Right lung (tissue), 5 donors: ENCODE measurements around the gene SPRN. TPM values are rescaled to one million over a fixed set of nuclear protein-coding genes. Genes with fewer than 3 reads are reported as not detected.
"Not testable (repeated sequence)": the region's sequence is repeated elsewhere in the genome, so short reads cannot be mapped to it uniquely, and the experiment has no call there.

Experiments used
- DNase-seq, 2 donors: peaks; one replicate each; pipeline ENCODE4 v3.0.0-alpha.2; 2013
- polyA plus RNA-seq, 5 donors: library from polyadenylated mRNA; unstranded; fragments of 120-200 nt; gene quantifications; one replicate each; pipeline versions ENCODE4 v1.2.1 to v1.2.3, GENCODE V29; 2013; ENCODE audit warnings: inconsistent platforms in 1 of 5, low replicate concordance in 1 of 5; ENCODE audit not compliant: insufficient read length in 5 of 5, insufficient read depth in 1 of 5

The SPRN gene
- polyA plus RNA-seq, 5 donors, result 2.6 to 6.6 (median 3.1) TPM

- no peak for DNase-seq
These were observed 32.8 kb upstream of the SPRN start for GRCh38 chr10:133457100-133457841.

- DNase-seq, result no peak
These were observed 31.9 kb upstream of the SPRN start for GRCh38 chr10:133456041-133456951.

GRCh38 chr10:133455611-133456031 is 31.2 kb upstream of the SPRN start:
- no peak for DNase-seq

- DNase-seq, result no peak
These were observed 30.8 kb upstream of the SPRN start for GRCh38 chr10:133455196-133455595.

GRCh38 chr10:133454204-133454893 is 29.9 kb upstream of the SPRN start:
- no peak for DNase-seq

- DNase-seq, result no peak
These were observed 29.2 kb upstream of the SPRN start, which contains the start of gene SCART1 for GRCh38 chr10:133453516-133454203. SCART1 (plus strand) TSS chr10:133453945; CDS start chr10:133453998, 53 bp downstream.

GRCh38 chr10:133452453-133452852 is 28.0 kb upstream of the SPRN start:
- DNase-seq, result no peak

GRCh38 chr10:133451346-133451745 is 26.9 kb upstream of the SPRN start:
- DNase-seq, result no peak

GRCh38 chr10:133448120-133448519 is 23.7 kb upstream of the SPRN start:
- DNase-seq, result no peak

GRCh38 chr10:133446979-133447378 is 22.6 kb upstream of the SPRN start:
- DNase-seq, result no peak

GRCh38 chr10:133445751-133446708 is 21.6 kb upstream of the SPRN start:
- DNase-seq, result no peak

- no peak for DNase-seq
These were observed 20.9 kb upstream of the SPRN start for GRCh38 chr10:133445268-133445732.

GRCh38 chr10:133444342-133445267 is 20.2 kb upstream of the SPRN start:
- no peak for DNase-seq

GRCh38 chr10:133442967-133443924 is 18.8 kb upstream of the SPRN start:
- DNase-seq, result no peak

- DNase-seq, result no peak
These were observed 18.0 kb upstream of the SPRN start for GRCh38 chr10:133442191-133442966.

- DNase-seq, result no peak
These were observed 17.4 kb upstream of the SPRN start for GRCh38 chr10:133441780-133442179.

GRCh38 chr10:133441356-133441755 is 16.9 kb upstream of the SPRN start:
- DNase-seq, result not testable (repeated sequence)
